Measurements from ENCODE around the gene BMP8A. TPM values are rescaled to one million over a fixed set of nuclear protein-coding genes. Genes with fewer than 3 reads are reported as not detected.

The BMP8A gene
- total and polyA plus RNA-seq, 10 of the 15 experiments (the other 5 are each of a cell fraction or from before 2014, with no cell fraction given) = not detected

DNA sequence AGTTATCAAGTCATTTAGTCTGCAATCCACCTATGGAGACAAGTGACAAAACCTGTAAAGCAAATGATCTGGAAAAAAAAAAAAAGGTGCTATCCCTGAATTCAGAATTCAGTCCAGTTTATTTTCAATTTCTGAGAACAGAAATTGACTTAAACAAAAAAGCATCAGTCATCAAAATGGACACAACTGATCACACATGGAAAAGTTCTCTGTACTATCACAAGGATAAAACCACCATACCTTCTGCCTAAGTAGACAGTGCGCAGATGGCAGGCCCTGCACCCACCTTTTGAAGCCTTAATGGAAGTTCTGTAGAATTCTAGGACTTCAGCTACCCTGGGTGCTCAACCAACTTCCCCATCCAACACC, 81.6 kb downstream of the BMP8A start:
- ChIA-PET RAD21 (ENCODE audit: unreplicated experiment) (interaction anchor here (1.0 to 2.4 kb wide), 4 partner anchors 33 to 474 kb away, joined by 3 to 6 read pairs (median 4); no protein-coding TSS in a partner anchor), POLR2A (interaction anchor here (0.5 to 1.0 kb wide), 3 partner anchors 8 to 14 kb away, joined by 3 to 5 read pairs (median 3); no protein-coding TSS in a partner anchor), SMC1A (ENCODE audit: uncharacterized antibody, unreplicated experiment) (interaction anchor here (0.9 to 4.2 kb wide), 5 partner anchors 9 to 161 kb away, joined by 3 to 19 read pairs (median 4); no protein-coding TSS in a partner anchor), CTCF (interaction anchor here (1.1 to 4.4 kb wide), 7 partner anchors 14 to 315 kb away, joined by 3 to 31 read pairs (median 3); no protein-coding TSS in a partner anchor)
- in situ Hi-C loops (cut with MboI) (no loop called here), intact Hi-C loops (cut with micrococcal nuclease; ENCODE audit: unreplicated experiment) (no loop called here)
- peak overlapping the region; percentile 92 for H3K4me3 ChIP-seq
- ATAC-seq = no peak
- peaks cover 8% of the 10 kb centered on the region; the same call in 1 of the 2 replicates for H3K4me1 ChIP-seq (ENCODE audit: control insufficient read depth, insufficient read depth, low read length)
- H4K20me1 ChIP-seq (ENCODE audit: control insufficient read depth, insufficient read depth) = peaks cover 11% of the 10 kb centered on the region
- no peaks in the 10 kb centered on the region for H3K9me3 ChIP-seq (replicated peaks; ENCODE audit: control insufficient read depth, insufficient read depth, low read length)
- H3K27ac ChIP-seq (ENCODE audit: control insufficient read depth, insufficient read depth) = no peak overlapping the region
- peaks cover 13 to 51% of the 10 kb centered on the region in 2 experiments for H3K36me3 ChIP-seq (ENCODE audit: control insufficient read depth in 2 of 2, insufficient read depth in 2 of 2, low read length in 1 of 2)
- H3K4me2 ChIP-seq (ENCODE audit: control insufficient read depth, insufficient read depth) = peak overlapping the region; percentile 85
- 100% methylated on average over 1 of the region's 1 CpG for WGBS (ENCODE audit: insufficient coverage, insufficient replicate concordance, low lambda C conversion rate, missing lambda C conversion rate)
- TF ChIP-seq CBX3 (IDR thresholded peaks at IDR 0.05; ENCODE audit: borderline replicate concordance, low read depth) = no peak
- no peak for TF ChIP-seq SREBF2 (IDR thresholded peaks at IDR 0.05; ENCODE audit: low read length)
- no peak for TF ChIP-seq WRNIP1 (IDR thresholded peaks at IDR 0.05; ENCODE audit: borderline replicate concordance, low read depth, low read length)
- TF ChIP-seq, protein P1, sequence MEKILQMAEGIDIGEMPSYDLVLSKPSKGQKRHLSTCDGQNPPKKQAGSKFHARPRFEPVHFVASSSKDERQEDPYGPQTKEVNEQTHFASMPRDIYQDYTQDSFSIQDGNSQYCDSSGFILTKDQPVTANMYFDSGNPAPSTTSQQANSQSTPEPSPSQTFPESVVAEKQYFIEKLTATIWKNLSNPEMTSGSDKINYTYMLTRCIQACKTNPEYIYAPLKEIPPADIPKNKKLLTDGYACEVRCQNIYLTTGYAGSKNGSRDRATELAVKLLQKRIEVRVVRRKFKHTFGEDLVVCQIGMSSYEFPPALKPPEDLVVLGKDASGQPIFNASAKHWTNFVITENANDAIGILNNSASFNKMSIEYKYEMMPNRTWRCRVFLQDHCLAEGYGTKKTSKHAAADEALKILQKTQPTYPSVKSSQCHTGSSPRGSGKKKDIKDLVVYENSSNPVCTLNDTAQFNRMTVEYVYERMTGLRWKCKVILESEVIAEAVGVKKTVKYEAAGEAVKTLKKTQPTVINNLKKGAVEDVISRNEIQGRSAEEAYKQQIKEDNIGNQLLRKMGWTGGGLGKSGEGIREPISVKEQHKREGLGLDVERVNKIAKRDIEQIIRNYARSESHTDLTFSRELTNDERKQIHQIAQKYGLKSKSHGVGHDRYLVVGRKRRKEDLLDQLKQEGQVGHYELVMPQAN (conservative IDR thresholded peaks at IDR 0.05) = no peak
- no peak for TF ChIP-seq POLR2AphosphoS2 (IDR thresholded peaks at IDR 0.05; ENCODE audit: low read depth, low read length)
- TF ChIP-seq HDGF (IDR thresholded peaks at IDR 0.05) = no peak
- TF ChIP-seq SIN3A (IDR thresholded peaks at IDR 0.05; ENCODE audit: low read depth, low read length) = no peak
- H3K9ac ChIP-seq (ENCODE audit: control insufficient read depth, insufficient read depth, low read length) = peak overlapping the region; percentile 23; the same call in 1 of the 2 replicates
- no peak for DNase-seq (ENCODE audit: low read depth, low spot score)
- FAIRE-seq = no peak
- H3K79me2 ChIP-seq (ENCODE audit: control insufficient read depth, insufficient read depth, low read length) = peaks cover 66% of the 10 kb centered on the region
- H2AFZ ChIP-seq (ENCODE audit: control insufficient read depth, low read depth, low read length) = no peak overlapping the region
- no peaks in the 10 kb centered on the region for H3K27me3 ChIP-seq (replicated peaks in 1 of 2; ENCODE audit: control insufficient read depth in 2 of 2, insufficient read depth in 2 of 2, low read length in 1 of 2)
- no TSS peak for BruUV-seq (replicated peaks)

Measured in GM12878 (cell line).